Measurements from ENCODE around the gene CRABP1. TPM values are rescaled to one million over a fixed set of nuclear protein-coding genes. Genes with fewer than 3 reads are reported as not detected.
A peak's percentile ranks its signal among the peaks of the same experiment; 100 is the strongest.

Gene CRABP1
- polyA plus RNA-seq, 2 of the 4 experiments (the other 2 are of a cell fraction): 0.57 to 1.1 TPM

GRCh38 chr15:78351539-78351938 is 11.4 kb downstream of the CRABP1 start:
- CTCF ChIA-PET: no interaction called here
- no peaks in the 10 kb centered on the region for H3K9me3 ChIP-seq
- no peak overlapping the region for H3K27ac ChIP-seq
- DNase-seq (ENCODE audit: low read depth in 1 of 2, low spot score in 1 of 2): no peak
- 71% methylated on average over 3 of the region's 3 CpGs for WGBS (ENCODE audit: missing lambda C conversion rate)
- no peaks in the 10 kb centered on the region for H3K4me1 ChIP-seq
- POLR2A ChIA-PET: interaction anchor here (0.9 kb wide), 1 partner anchor 87 kb away, joined by 3 read pairs; the partner anchor contains the start of gene IREB2
- no peak overlapping the region for H3K4me2 ChIP-seq
- TF ChIP-seq FOXS1 (CRISPR knock-in tag; IDR thresholded peaks at IDR 0.05) (no peak), ZC3H11A (IDR thresholded peaks at IDR 0.05) (no peak), MAZ (IDR thresholded peaks at IDR 0.05; ENCODE audit: borderline replicate concordance, low read depth, low read length) (no peak), BCL3 (IDR thresholded peaks at IDR 0.05) (no peak), EHMT2 (IDR thresholded peaks at IDR 0.05; ENCODE audit: low read depth) (no peak), FOSB (CRISPR knock-in tag; IDR thresholded peaks at IDR 0.05) (no peak), USF2 (IDR thresholded peaks at IDR 0.05) (no peak), MAX (IDR thresholded peaks at IDR 0.05) (no peak), RAD21 (conservative IDR thresholded peaks at IDR 0.05 in 1 of 2, IDR thresholded peaks at IDR 0.05 in 1 of 2) (no peak), MYC (IDR thresholded peaks at IDR 0.05; ENCODE audit: borderline replicate concordance, low read length) (no peak), REST (IDR thresholded peaks at IDR 0.05) (no peak), ELK1 (IDR thresholded peaks at IDR 0.05; ENCODE audit: low read depth, low read length) (no peak)
- FAIRE-seq: no peak
- ATAC-seq: no peak
- no peak overlapping the region for H3K4me3 ChIP-seq

- peak; percentile 70 to 80 for DNase-seq (ENCODE audit: low read depth in 1 of 2, low spot score in 1 of 2)
- no peak for FAIRE-seq
- ATAC-seq: peak in 1 of 2 experiments; percentile 81; a peak in 4 of 6 replicates
- Histone ChIP-seq H3K4me1 (no peaks in the 10 kb centered on the region), H3K4me2 (no peak overlapping the region), H3K27ac (no peak overlapping the region), H3K9me3 (no peaks in the 10 kb centered on the region), H3K4me3 (no peak overlapping the region)
- 3% methylated on average over 4 of the region's 4 CpGs for WGBS (ENCODE audit: missing lambda C conversion rate)
- TF ChIP-seq FOSL2 (IDR thresholded peaks at IDR 0.05): no peak
- 0 out of 2 replicates have a peak, but pooled peaks have one; percentile 7 for TF ChIP-seq FOSL2 (CRISPR knock-in tag; IDR thresholded peaks at IDR 0.05)
- peak; percentile 95 for TF ChIP-seq USF2 (IDR thresholded peaks at IDR 0.05)
- no peak for TF ChIP-seq HES2 (IDR thresholded peaks at IDR 0.05)
- TF ChIP-seq HMGXB4 (CRISPR knock-in tag; IDR thresholded peaks at IDR 0.05; ENCODE audit: borderline replicate concordance): no peak
- ChIA-PET POLR2A (no interaction called here), CTCF (interaction anchor here (0.9 to 1.6 kb wide), 2 partner anchors 44 to 45 kb away, joined by 4 read pairs; no protein-coding TSS in a partner anchor)
Measured at GRCh38 chr15:78353093-78353492, 12.9 kb downstream of the CRABP1 start.
